MG63 (cell line): ENCODE measurements around the gene LATS1. TPM values are rescaled to one million over a fixed set of nuclear protein-coding genes. Genes with fewer than 3 reads are reported as not detected.
A peak's percentile ranks its signal among the peaks of the same experiment; 100 is the strongest.
"Not testable (repeated sequence)": the region's sequence is repeated elsewhere in the genome, so short reads cannot be mapped to it uniquely, and the experiment has no call there.

Experiments used
- DNase-seq: peaks from one replicate; pipeline ENCODE4 v3.0.0-alpha.2; 2020
- H3K27me3 ChIP-seq: fragments of 250-450 bp; sonication (Bioruptor Pico); 2 replicates; pipeline ENCODE4 v1.5.1; 2020; ENCODE audit warnings: mild to moderate bottlenecking, moderate library complexity
- H3K36me3 ChIP-seq: fragments of 250-450 bp; sonication (Bioruptor Pico); 2 replicates; pipeline ENCODE4 v1.5.1; 2020; ENCODE audit warnings: mild to moderate bottlenecking, moderate library complexity
- H3K4me3 ChIP-seq: fragments of 250-450 bp; sonication (Bioruptor Pico); 2 replicates; pipeline ENCODE4 v1.5.1; 2020; ENCODE audit warnings: mild to moderate bottlenecking, moderate library complexity
- H3K9me3 ChIP-seq: fragments of 250-450 bp; sonication (Bioruptor Pico); 2 replicates; pipeline ENCODE4 v1.5.1; 2020; ENCODE audit warnings: mild to moderate bottlenecking, moderate library complexity
- total RNA-seq: library from RNA; depleted of rRNA; stranded (reverse); fragments of >200 nt; shearing (Covaris generic); gene quantifications from 2 replicates; pipeline ENCODE4 v1.2.3, GENCODE V29; 2014; ENCODE audit warnings: low replicate concordance

Gene LATS1
- total RNA-seq, 1 experiment from 2014 or later, result 12.9 TPM

- not testable (repeated sequence) for DNase-seq, H3K9me3 ChIP-seq, H3K27me3 ChIP-seq
- peaks cover 41% of the 10 kb centered on the region for H3K36me3 ChIP-seq
- peak overlapping the region; percentile 83 for H3K4me3 ChIP-seq
Observed at GRCh38 chr6:149745252-149745651, 27.4 kb upstream of the LATS1 start.

GRCh38 chr6:149734915-149735314, 17.0 kb upstream of the LATS1 start:
- DNase-seq, result no peak
- H3K9me3 ChIP-seq, result no peaks in the 10 kb centered on the region

GRCh38 chr6:149733089-149733720, 15.3 kb upstream of the LATS1 start:
- Histone ChIP-seq H3K36me3 (peaks cover 58% of the 10 kb centered on the region), H3K27me3 (no peaks in the 10 kb centered on the region), H3K4me3 (no peak overlapping the region), H3K9me3 (no peaks in the 10 kb centered on the region)
- DNase-seq, result no peak

More at GRCh38 chr6:149734915-149735314, 17.0 kb upstream of the LATS1 start:
- H3K27me3 ChIP-seq, result no peaks in the 10 kb centered on the region
- no peak overlapping the region for H3K4me3 ChIP-seq
- peaks cover 57% of the 10 kb centered on the region for H3K36me3 ChIP-seq

- H3K9me3 ChIP-seq, result no peaks in the 10 kb centered on the region
- H3K4me3 ChIP-seq, result no peak overlapping the region
- DNase-seq, result no peak
- no peaks in the 10 kb centered on the region for H3K27me3 ChIP-seq
- H3K36me3 ChIP-seq, result peaks cover 54% of the 10 kb centered on the region
Observed at GRCh38 chr6:149729824-149730223, 11.9 kb upstream of the LATS1 start.

GRCh38 chr6:149728499-149729234, 10.8 kb upstream of the LATS1 start:
- Histone ChIP-seq H3K36me3 (peaks cover 49% of the 10 kb centered on the region), H3K27me3 (no peaks in the 10 kb centered on the region), H3K4me3 (no peak overlapping the region), H3K9me3 (no peaks in the 10 kb centered on the region)
- DNase-seq, result no peak

- Histone ChIP-seq H3K4me3 (no peak overlapping the region), H3K27me3 (no peaks in the 10 kb centered on the region), H3K36me3 (peaks cover 55% of the 10 kb centered on the region), H3K9me3 (no peaks in the 10 kb centered on the region)
- no peak for DNase-seq
Observed at GRCh38 chr6:149727793-149728498, 10.0 kb upstream of the LATS1 start.

GRCh38 chr6:149725785-149726184, 7.9 kb upstream of the LATS1 start:
- no peak overlapping the region for H3K4me3 ChIP-seq
- DNase-seq, result no peak
- no peaks in the 10 kb centered on the region for H3K9me3 ChIP-seq
- H3K27me3 ChIP-seq, result no peaks in the 10 kb centered on the region
- H3K36me3 ChIP-seq, result peaks cover 55% of the 10 kb centered on the region

- DNase-seq, result peak; percentile 51
Observed at GRCh38 chr6:149723771-149724417, 6.0 kb upstream of the LATS1 start.

GRCh38 chr6:149723262-149723661, 5.4 kb upstream of the LATS1 start:
- H3K4me3 ChIP-seq, result no peak overlapping the region
- H3K9me3 ChIP-seq, result no peaks in the 10 kb centered on the region
- no peaks in the 10 kb centered on the region for H3K27me3 ChIP-seq
- H3K36me3 ChIP-seq, result peaks cover 37% of the 10 kb centered on the region
- no peak for DNase-seq

More at GRCh38 chr6:149723771-149724417, 6.0 kb upstream of the LATS1 start:
- H3K4me3 ChIP-seq, result no peak overlapping the region
- peaks cover 40% of the 10 kb centered on the region for H3K36me3 ChIP-seq
- no peaks in the 10 kb centered on the region for H3K27me3 ChIP-seq
- H3K9me3 ChIP-seq, result no peaks in the 10 kb centered on the region

- Histone ChIP-seq H3K27me3 (no peaks in the 10 kb centered on the region), H3K4me3 (no peak overlapping the region), H3K9me3 (no peaks in the 10 kb centered on the region), H3K36me3 (peaks cover 23% of the 10 kb centered on the region)
- no peak for DNase-seq
Observed at GRCh38 chr6:149719531-149719930, 1.6 kb upstream of the LATS1 start.

GRCh38 chr6:149717255-149717587, 680 bp downstream of the LATS1 start:
- DNase-seq, result no peak
- Histone ChIP-seq H3K27me3 (no peaks in the 10 kb centered on the region), H3K4me3 (peak overlapping the region; percentile 98), H3K9me3 (no peaks in the 10 kb centered on the region), H3K36me3 (peaks cover 20% of the 10 kb centered on the region)

GRCh38 chr6:149716181-149716963, 1.5 kb downstream of the LATS1 start:
- no peak for DNase-seq
- Histone ChIP-seq H3K36me3 (peaks cover 19% of the 10 kb centered on the region), H3K27me3 (no peaks in the 10 kb centered on the region), H3K4me3 (peak overlapping the region; percentile 98), H3K9me3 (no peaks in the 10 kb centered on the region)

- Histone ChIP-seq H3K4me3 (no peak overlapping the region), H3K9me3 (no peaks in the 10 kb centered on the region), H3K36me3 (peaks cover 19% of the 10 kb centered on the region), H3K27me3 (no peaks in the 10 kb centered on the region)
- no peak for DNase-seq
Observed at GRCh38 chr6:149714442-149714841, 3.5 kb downstream of the LATS1 start.

GRCh38 chr6:149711711-149712110, 6.2 kb downstream of the LATS1 start:
- no peaks in the 10 kb centered on the region for H3K27me3 ChIP-seq
- no peak overlapping the region for H3K4me3 ChIP-seq
- peaks cover 16% of the 10 kb centered on the region for H3K36me3 ChIP-seq
- H3K9me3 ChIP-seq, result no peaks in the 10 kb centered on the region
- no peak for DNase-seq

- DNase-seq, result no peak
- Histone ChIP-seq H3K27me3 (no peaks in the 10 kb centered on the region), H3K9me3 (no peaks in the 10 kb centered on the region), H3K36me3 (peaks cover 26% of the 10 kb centered on the region), H3K4me3 (no peak overlapping the region)
Observed at GRCh38 chr6:149701714-149702113, 16.2 kb downstream of the LATS1 start.

GRCh38 chr6:149699150-149699549, 18.8 kb downstream of the LATS1 start:
- Histone ChIP-seq H3K4me3 (no peak overlapping the region), H3K36me3 (peaks cover 44% of the 10 kb centered on the region), H3K27me3 (no peaks in the 10 kb centered on the region), H3K9me3 (no peaks in the 10 kb centered on the region)
- no peak for DNase-seq
